ENCODE data around the gene BCL10. TPM values are rescaled to one million over a fixed set of nuclear protein-coding genes. Genes with fewer than 3 reads are reported as not detected.
A peak's percentile ranks its signal among the peaks of the same experiment; 100 is the strongest.

Gene BCL10
- total and polyA plus RNA-seq, 2 of the 13 experiments (the other 11 are each of a cell fraction or from before 2014, with no cell fraction given) = 3.7 to 14.1 TPM

DNA sequence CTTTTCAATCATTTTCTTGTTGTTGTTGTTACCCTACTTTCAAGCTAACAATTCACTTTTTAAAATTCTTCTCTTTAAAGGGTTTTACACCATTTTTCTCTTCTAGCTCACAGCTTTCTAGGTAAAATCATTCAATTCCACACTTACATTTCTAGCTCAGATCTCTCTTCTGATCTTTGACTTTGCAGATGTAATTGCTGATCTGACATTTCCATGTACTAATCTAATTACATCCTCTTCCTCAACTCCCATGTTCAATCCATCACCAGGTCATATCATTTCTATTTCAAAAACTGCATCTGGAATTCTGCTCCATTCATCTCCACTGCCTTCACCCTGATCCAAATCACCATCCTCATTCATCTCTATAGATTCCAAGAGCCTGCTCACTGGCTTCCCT lies 3.0 kb downstream of the BCL10 start:
- Histone ChIP-seq H3K4me2 (ENCODE audit: low read depth, low read length) (no peak overlapping the region), H2AFZ (ENCODE audit: low read length) (no peak overlapping the region), H3K27ac (ENCODE audit: extremely low read length, insufficient read depth, low read length) (no peak overlapping the region), H3K9ac (ENCODE audit: insufficient read depth, low read depth, low read length) (no peak overlapping the region), H3K4me3 (replicated peaks in 1 of 3; ENCODE audit: insufficient read depth in 1 of 3, low read depth in 2 of 3, low read length in 3 of 3) (no peak overlapping the region), H3K9me3 (ENCODE audit: low read length) (no peaks in the 10 kb centered on the region), H4K20me1 (ENCODE audit: insufficient read depth, low read length) (0 out of 2 replicates have a peak, but pooled peaks cover 5% of the 10 kb centered on the region), H3K36me3 (replicated peaks in 1 of 2; ENCODE audit: control insufficient read depth in 1 of 2, insufficient read depth in 2 of 2, low read length in 2 of 2) (peaks cover 8 to 26% of the 10 kb centered on the region in 2 experiments), H3K79me2 (ENCODE audit: insufficient read depth, low read length) (peaks cover 41% of the 10 kb centered on the region), H3K27me3 (ENCODE audit: control insufficient read depth in 1 of 2, insufficient read depth in 2 of 2, low read length in 2 of 2) (no peaks in the 10 kb centered on the region; a peak in 1 of 5 replicates), H3K4me1 (ENCODE audit: insufficient read depth, low read length) (peaks cover 78% of the 10 kb centered on the region)
- FAIRE-seq (no peak), ATAC-seq (no peak), DNase-seq (ENCODE audit: low spot score) (no peak)
- TF ChIP-seq TFDP2 (CRISPR knock-in tag; IDR thresholded peaks at IDR 0.05) (no peak), MAFF (IDR thresholded peaks at IDR 0.05; ENCODE audit: low read depth, low read length) (peak; percentile 46; the same call in 1 of the 2 replicates), SUZ12 (IDR thresholded peaks at IDR 0.05; ENCODE audit: low read depth, low read length) (no peak), FOXP1 (IDR thresholded peaks at IDR 0.05) (no peak), FOXP1 (CRISPR knock-in tag; IDR thresholded peaks at IDR 0.05) (no peak), HHEX (CRISPR knock-in tag; IDR thresholded peaks at IDR 0.05) (no peak), MAFK (conservative IDR thresholded peaks at IDR 0.05 in 1 of 2, IDR thresholded peaks at IDR 0.05 in 1 of 2; ENCODE audit: low read length in 2 of 2) (peak; percentile 66; a peak in 3 of 4 replicates), ZNF547 (CRISPR knock-in tag; IDR thresholded peaks at IDR 0.05) (no peak)
- TF ChIP-seq, protein P1, sequence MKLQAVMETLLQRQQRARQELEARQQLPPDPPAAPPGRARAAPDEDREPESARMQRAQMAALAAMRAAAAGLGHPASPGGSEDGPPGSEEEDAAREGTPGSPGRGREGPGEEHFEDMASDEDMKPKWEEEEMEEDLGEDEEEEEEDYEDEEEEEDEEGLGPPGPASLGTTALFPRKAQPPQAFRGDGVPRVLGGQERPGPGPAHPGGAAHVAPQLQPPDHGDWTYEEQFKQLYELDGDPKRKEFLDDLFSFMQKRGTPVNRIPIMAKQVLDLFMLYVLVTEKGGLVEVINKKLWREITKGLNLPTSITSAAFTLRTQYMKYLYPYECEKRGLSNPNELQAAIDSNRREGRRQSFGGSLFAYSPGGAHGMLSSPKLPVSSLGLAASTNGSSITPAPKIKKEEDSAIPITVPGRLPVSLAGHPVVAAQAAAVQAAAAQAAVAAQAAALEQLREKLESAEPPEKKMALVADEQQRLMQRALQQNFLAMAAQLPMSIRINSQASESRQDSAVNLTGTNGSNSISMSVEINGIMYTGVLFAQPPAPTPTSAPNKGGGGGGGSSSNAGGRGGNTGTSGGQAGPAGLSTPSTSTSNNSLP (IDR thresholded peaks at IDR 0.05; ENCODE audit: low read depth, low read length) = no peak
- ChIA-PET POLR2A (no interaction called here), CTCF (ENCODE audit: low intra/inter-chr PET ratio, low total read pairs) (no interaction called here)
- intact Hi-C loops (cut with micrococcal nuclease; ENCODE audit: unreplicated experiment) = no loop called here
- no TSS peak for BruUV-seq (replicated peaks)
- in situ Hi-C loops (cut with HindIII; ENCODE audit: extremely low pct_ligation_motif_present, low pct_unique_long_range_greater_than_20kb) = no loop called here
